ENCODE results near the gene CD22.
"Not testable (repeated sequence)": the region's sequence is repeated elsewhere in the genome, so short reads cannot be mapped to it uniquely, and the experiment has no call there.

CD22 gene

DNA sequence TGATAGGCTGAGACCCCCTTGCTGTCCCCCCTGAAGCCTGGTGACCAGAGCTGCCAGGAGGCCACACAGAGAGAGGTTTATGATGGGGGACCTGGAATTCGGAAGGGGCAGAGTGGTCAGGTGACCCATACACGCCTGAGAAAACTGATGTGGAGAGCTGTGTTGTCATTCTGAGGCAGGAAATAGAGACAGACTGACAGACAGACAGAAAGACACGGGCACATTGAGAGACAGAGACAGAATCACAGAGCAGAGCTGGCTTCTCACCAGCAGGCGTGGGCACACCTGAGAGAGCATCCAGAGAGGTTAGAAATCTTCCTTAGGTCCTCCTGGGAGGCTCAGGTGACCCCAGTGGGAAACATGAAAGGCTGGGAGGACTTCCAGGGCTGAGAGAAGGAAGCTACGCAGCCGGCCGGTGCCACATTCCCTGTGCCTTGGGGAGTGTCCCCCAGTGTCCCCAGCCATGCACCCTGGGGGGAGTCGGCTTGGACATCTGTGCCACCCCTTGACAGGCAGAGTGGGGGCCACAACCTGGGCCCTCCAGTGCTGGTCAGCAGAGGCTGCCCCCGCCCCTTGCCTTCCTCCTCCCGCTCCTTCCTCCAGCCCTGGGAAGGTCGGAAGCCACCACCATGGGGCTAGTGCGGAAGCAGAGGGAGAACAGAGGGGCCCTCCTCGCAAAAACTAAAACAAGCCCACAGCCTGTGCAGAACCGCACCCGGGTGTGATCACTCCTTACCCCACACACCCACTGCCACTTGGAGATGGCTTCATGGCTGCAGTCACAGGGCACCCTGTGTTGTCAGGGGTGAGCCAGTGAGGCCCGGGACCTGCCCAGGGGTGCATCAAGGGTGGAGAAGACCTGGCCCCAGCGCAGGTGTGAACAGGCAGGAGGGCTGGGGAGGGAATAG lies 20.9 kb downstream of the CD22 start:
- peak in 5 of 42 donors; percentile 8 to 36 (median 26) for DNase-seq
- intact Hi-C loops (cut with DNase I) = loop anchor here (5.0 to 10.0 kb wide), 2 partner anchors 115 to 147 kb away; no protein-coding TSS in a partner anchor

DNA sequence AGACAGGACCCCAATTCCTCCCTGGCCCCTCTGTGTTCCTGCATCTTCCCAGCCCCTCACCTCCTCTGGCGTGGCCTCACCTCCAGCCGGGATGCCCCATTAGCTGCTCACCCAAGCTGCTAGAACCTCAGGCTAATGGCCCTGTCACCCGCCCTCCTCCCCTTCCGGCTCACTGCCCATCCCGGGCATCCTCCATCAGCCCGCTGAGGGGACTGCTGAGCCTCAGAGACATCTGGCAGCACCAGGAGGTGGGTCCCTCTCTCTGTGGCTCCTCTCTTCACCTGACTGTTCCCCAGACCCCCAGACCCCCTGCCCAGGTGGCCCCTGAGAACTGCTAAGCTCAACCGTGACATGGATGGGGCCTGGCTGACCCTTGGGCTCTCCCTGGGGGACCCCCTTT lies 21.6 kb downstream of the CD22 start:
- peak in 5 of 42 donors; percentile 9 to 34 (median 19) for DNase-seq
- intact Hi-C loops (cut with DNase I) = loop anchor here (5.0 kb wide), 1 partner anchor 147 kb away; no protein-coding TSS in a partner anchor

DNA sequence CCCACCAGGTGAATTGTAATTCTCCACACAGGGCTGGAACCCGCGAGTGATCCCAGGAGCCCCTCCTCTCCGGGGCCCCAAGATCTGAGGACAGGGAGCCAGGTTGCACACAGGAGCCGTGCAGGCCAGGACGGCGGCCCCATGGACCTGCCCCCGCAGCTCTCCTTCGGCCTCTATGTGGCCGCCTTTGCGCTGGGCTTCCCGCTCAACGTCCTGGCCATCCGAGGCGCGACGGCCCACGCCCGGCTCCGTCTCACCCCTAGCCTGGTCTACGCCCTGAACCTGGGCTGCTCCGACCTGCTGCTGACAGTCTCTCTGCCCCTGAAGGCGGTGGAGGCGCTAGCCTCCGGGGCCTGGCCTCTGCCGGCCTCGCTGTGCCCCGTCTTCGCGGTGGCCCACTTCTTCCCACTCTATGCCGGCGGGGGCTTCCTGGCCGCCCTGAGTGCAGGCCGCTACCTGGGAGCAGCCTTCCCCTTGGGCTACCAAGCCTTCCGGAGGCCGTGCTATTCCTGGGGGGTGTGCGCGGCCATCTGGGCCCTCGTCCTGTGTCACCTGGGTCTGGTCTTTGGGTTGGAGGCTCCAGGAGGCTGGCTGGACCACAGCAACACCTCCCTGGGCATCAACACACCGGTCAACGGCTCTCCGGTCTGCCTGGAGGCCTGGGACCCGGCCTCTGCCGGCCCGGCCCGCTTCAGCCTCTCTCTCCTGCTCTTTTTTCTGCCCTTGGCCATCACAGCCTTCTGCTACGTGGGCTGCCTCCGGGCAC lies 22.6 kb downstream of the CD22 start:
- DNase-seq = peak in 3 of 42 donors; percentile 16 to 25 (median 24)
- intact Hi-C loops (cut with DNase I) = loop anchor here (5.0 kb wide), 1 partner anchor 146 kb away; no protein-coding TSS in a partner anchor

DNA sequence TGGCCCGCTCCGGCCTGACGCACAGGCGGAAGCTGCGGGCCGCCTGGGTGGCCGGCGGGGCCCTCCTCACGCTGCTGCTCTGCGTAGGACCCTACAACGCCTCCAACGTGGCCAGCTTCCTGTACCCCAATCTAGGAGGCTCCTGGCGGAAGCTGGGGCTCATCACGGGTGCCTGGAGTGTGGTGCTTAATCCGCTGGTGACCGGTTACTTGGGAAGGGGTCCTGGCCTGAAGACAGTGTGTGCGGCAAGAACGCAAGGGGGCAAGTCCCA lies 23.1 kb downstream of the CD22 start:
- DNase-seq = peak in 1 of 42 donors; percentile 32
- intact Hi-C loops (cut with DNase I) = loop anchor here (5.0 kb wide), 1 partner anchor 145 kb away; no protein-coding TSS in a partner anchor

DNA sequence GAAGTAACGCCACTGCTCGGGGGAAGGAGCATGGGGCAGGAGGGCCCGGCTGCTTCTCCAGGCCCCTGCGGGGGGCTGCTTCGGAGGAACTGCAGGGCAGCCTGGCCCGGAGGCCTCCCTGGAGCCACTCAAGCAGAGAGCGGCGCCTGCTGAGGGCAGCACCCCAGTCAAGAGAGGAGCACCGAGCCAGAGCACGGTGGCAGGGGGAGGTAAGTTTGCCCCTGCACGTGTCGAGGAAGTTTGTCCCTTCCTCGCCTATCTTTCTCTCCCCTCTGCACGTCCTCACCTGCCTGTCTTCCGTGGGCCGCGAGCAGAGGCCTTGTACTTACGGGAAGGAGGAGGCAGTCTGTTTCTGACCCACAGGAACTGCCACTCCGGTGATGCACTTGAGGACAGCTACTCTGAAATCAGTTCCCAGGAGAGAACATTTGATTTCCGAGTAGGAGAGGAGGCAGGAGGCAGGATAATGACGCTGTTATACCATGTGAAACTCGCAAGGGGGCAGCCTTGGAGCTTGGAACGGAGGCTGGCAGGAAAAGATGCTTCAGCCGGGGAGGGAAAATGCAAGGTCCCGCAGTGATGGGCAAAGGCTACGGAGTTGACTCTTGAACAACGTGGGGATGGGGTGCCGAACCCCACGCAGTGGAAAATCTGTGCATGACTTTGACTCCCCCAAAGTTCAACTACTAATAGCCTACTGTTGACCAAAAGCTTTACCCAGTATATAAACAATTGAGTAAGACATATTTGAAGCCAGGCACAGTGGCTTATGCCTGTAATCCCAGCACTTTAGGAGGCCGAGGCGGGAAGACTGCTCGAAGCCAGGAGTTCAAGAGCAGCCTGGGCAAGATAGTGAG lies 23.7 kb downstream of the CD22 start:
- peak; percentile 58 to 92 (median 82) for DNase-seq
- intact Hi-C loops (cut with DNase I) = loop anchor here (5.0 kb wide), 1 partner anchor 145 kb away; no protein-coding TSS in a partner anchor

DNA sequence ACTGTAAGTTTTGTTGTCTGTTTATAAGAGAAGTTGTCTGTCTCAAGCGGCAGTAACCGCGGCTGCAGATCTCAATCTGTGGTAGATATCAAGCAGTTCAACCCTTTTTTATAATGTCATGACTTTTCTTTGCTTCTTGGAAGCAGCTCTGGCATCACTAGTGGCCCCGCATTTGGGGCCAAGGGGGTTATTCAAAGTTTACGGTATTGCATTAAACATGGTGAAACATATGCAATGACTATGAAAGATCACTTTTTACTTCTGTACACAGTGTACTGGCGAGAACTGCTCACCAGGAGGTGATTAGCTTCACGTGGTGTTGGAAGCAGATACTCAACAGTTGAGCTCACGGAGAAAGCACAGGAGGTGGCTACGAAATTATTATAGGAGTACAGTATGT lies 24.6 kb downstream of the CD22 start:
- peak in 1 of 42 donors; percentile 21 for DNase-seq
- intact Hi-C loops (cut with DNase I) = loop anchor here (5.0 kb wide), 1 partner anchor 144 kb away; no protein-coding TSS in a partner anchor

DNA sequence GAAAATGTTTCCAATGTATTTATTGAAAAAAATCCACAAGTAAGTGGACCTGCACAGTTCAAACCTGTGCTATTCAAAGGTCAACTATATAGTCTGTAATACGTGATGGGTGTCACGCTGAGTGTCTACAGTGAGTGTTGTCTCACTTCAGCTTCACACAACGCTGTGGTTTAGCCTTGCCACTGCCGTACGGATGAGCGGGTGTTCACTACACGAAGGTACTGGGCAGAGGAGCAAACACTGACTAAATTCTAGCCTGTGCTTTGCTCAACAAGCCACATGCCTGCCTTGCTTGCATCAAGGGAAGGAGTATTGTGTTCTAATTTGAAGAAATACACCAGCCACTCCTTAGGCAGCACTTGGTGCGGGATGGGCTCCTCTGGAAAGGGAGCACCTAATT lies 25.9 kb downstream of the CD22 start:
- DNase-seq = peak in 1 of 42 donors; percentile 25
- intact Hi-C loops (cut with DNase I) = loop anchor here (5.0 kb wide), 1 partner anchor 142 kb away; no protein-coding TSS in a partner anchor

DNA sequence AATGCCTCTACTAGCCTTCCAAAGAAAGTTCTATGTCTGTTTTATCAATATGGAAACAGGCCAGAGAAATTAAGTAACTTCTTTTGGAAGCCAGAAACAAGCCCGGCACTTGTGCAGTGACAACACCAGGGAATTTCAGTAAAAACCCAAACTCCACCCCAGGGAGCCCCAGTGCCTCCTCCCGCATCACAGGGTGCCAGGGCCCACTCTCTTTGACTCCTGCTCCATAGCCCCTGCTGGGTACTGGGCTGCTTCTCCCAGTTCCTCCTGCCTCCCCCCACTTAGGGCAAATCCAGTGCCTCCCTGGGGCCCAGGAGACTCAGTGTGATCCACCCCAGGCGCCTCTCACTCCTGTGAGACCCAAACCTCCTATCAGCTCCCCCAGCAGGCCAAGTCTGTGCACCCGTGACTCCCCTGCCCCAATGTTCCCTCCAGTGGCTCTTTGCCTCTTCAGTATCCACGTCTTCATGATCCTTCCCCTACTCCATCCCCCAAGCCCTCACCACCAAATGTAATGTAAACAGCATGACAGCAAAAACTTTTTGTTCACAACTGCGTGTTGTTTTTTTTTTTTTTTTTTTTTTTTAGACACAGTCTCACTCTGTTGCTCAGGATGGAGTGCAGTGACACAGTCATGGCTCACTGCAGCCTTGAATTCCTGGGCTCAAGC lies 26.9 kb downstream of the CD22 start:
- intact Hi-C loops (cut with DNase I) = no loop called here
- DNase-seq = peak in 1 of 42 donors; percentile 34

DNA sequence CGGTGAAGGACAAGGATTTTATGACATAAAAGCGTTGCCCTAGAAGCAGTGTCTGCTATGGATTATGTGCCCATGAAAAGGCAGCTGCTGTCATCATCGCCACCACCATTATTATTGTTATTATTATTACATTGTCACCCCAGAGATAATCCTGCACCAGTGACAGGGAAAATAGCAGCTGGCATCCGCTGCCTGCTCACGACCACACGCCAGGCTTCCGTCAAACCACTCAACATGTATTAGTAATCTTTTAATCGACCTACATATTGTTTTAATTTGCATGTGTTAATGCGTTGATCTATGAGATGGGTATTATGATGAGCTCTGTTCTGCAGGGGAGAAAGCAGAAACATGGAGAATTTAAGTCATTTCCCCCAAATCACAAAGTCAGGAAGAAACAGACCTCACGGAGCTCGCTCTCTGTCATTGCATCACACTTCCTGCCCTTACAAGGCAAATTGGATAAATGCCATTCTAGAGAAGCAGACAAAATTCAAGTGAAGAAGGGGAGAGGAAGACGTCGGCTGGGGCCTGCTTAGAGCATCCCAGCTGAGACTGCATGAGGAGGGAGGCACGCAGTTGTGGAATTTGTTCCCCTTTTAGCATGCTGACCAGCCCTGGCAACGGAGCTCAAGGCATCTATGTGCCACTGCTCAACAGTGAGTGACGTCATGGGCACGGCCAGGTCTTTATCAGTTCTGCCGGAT lies 29.0 kb downstream of the CD22 start, which contains the start of gene FFAR3:
FFAR3 (plus strand) TSS at position 594 of the 707 bp plus-strand sequence. CDS start 431 bp downstream, outside the sequence.
- peak in 24 of 42 donors; percentile 18 to 71 (median 42) for DNase-seq
- intact Hi-C loops (cut with DNase I) = no loop called here

DNA sequence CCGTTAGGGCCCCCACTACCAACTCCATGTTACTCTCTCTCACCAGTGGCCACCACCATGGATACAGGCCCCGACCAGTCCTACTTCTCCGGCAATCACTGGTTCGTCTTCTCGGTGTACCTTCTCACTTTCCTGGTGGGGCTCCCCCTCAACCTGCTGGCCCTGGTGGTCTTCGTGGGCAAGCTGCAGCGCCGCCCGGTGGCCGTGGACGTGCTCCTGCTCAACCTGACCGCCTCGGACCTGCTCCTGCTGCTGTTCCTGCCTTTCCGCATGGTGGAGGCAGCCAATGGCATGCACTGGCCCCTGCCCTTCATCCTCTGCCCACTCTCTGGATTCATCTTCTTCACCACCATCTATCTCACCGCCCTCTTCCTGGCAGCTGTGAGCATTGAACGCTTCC lies 29.8 kb downstream of the CD22 start:
- intact Hi-C loops (cut with DNase I) = not testable (repeated sequence)
- peak in 1 of 42 donors; percentile 9 for DNase-seq

DNA sequence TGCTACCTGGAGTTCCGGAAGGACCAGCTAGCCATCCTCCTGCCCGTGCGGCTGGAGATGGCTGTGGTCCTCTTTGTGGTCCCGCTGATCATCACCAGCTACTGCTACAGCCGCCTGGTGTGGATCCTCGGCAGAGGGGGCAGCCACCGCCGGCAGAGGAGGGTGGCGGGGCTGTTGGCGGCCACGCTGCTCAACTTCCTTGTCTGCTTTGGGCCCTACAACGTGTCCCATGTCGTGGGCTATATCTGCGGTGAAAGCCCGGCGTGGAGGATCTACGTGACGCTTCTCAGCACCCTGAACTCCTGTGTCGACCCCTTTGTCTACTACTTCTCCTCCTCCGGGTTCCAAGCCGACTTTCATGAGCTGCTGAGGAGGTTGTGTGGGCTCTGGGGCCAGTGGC lies 30.4 kb downstream of the CD22 start:
- intact Hi-C loops (cut with DNase I); DNase-seq: not testable (repeated sequence)

DNA sequence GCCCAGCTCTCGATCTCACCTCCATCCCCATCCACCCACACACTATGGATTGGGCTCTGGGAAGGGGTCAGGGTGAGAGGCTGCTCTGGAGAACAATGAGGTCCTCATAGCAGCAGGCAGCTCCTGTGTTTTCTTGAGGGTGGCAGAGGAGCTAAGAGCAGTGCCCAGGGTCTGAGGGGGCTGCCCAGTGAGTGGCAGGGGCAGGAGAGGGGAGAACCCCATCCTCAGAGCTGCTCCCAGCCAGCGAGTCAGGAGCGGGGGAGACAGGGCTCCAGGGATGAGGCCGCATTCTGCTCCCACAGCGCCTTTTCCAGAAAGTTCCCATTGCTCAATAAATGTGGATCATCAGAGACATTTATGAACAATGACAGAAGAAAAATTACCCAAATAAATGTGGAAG lies 31.1 kb downstream of the CD22 start:
- intact Hi-C loops (cut with DNase I); DNase-seq: not testable (repeated sequence)

DNA sequence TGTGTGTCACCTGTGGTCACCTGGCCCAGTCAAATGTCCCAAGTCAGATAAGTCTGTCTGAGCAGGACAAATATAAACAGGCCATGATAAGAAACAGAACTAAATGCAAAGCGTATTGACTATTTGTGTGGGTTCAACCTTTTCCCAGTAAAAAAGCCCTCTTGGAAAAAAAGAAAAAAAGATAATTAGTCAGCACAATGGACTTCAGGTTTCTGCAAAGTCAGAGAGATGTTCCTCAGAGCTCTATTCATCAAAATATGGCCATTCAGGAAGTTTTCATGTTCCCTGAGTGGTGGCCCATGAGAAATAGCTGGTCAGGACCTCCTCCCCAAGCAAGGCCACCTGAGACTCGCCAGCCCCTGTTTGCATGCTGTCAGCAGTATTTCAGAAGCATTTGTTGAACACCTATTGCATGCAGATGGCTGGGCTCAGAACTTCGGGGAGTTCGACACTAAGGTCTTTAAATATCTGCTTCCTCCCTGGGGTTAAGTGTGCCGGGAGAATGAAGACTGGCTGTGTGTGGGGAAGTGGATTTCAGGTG lies 32.0 kb downstream of the CD22 start:
- intact Hi-C loops (cut with DNase I) = no loop called here

DNA sequence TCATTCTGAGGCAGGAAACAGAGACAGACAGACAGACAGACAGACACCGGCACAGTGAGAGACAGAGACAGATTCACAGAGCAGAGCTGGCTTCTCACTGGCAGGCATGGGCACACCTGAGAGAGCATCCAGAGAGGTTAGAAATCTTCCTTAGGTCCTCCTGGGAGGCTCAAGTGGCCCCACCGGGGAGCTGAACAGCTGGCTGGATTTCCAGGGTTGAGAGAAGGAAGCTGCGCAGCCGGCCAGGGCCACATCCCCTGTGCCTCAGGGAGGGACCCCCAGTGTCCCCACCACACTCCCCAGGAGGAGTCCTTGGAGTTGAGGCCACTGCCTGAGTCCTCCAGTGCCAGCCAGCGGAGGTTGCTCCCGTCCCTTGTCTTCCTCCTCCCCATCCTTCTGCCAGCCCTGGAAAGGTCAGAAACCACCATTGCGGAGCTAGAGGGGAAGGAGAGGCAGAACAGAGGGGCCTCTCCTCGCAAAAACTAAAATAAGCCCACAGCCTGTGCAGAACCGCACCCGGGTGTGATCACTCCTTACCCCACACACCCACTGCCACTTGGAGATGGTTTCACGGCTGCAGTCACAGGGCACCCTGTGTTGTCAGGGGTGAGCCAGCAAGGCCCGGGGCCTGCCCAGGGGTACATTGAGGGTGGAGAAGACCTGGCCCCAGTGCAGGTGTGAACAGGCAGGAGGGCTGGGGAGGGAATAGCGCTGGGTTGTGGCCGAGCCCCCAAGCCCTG lies 33.4 kb downstream of the CD22 start:
- intact Hi-C loops (cut with DNase I) = no loop called here
- DNase-seq = peak in 1 of 42 donors; percentile 10

More for the DNA sequence above, 32.0 kb downstream of the CD22 start:
- DNase-seq = no peak

DNA sequence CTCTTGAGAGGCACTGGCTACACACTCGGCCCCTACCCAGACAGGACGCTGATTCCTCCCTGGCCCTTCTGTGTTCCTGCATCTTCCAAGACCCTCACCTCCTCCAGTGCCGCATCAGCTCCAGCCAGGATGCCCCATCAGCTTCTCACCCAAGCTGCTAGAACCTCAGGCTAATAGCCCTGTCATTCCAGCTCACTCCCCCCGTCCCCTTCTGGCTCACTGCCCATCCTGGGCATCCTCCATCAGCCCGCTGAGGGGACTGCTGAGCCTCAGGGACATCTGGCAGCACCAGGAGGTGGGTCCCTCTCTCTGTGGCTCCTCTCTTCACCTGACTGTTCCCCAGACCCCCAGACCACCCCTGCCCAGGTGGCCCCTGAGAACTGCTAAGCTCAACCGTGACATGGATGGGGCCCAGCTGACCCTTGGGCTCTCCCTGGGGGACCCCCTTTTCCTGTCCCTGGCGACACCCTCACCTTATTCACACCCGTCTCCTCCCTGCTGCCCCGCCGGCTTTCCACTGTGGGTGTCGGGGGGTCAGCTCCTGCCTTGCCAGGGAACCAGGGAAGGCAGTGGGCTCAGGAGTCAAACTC lies 34.1 kb downstream of the CD22 start:
- intact Hi-C loops (cut with DNase I) = no loop called here
- peak in 1 of 42 donors; percentile 14 for DNase-seq
